ENCODE measurements around the gene VMA21.
A peak's percentile ranks its signal among the peaks of the same experiment; 100 is the strongest.

Gene VMA21, protein sequence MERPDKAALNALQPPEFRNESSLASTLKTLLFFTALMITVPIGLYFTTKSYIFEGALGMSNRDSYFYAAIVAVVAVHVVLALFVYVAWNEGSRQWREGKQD

GRCh38 chrX:151396825-151397740 lies at the start of gene VMA21:
Gene VMA21 (plus strand): TSS chrX:151397206. CDS start chrX:151397309, 103 bp downstream.
- DNase-seq: peak; percentile 81

DNA sequence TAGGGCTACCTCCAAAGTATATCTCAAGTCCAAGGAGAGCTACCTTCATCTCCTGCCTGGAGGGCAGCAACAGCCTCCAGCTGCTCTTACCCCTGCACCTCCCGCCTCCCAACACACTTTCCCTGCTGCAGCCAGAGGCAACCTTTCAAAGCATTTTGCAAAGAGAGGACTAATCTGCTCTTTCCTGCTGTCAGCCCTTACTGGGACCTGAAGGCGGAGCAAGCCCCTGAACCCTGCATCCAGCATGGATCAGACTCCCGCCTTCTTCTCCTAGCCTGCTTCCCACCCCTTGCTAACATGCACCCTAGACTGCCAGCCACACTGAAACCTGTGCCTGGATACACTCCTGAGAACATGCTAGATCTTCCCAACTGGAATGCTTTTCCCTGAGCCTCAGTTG lies 37.7 kb upstream of the VMA21 start:
- no peak for DNase-seq

GRCh38 chrX:151359931-151360871 lies 36.8 kb upstream of the VMA21 start:
- DNase-seq: peak; percentile 10

- DNase-seq: no peak
Measured at GRCh38 chrX:151363316-151363715, 33.7 kb upstream of the VMA21 start.

DNA sequence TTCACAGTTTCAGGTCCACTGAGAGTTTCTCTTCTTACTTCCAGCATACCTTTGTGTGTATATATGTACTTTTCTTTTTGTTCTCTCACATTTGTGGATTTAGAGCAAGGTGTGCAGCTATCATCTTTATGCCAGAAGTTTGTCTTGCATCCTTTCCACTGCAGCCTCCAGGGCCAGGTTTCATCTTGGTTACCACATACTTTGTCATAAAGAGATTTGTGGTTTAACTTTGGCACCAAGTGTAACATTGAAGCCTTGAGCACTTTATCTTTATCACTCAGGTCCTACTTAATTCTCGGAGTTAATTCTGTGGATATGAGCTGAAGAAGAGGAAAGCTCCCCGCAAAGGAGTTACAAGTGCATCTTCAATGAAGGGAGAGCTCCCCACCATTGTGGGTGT lies 31.4 kb upstream of the VMA21 start:
- DNase-seq: no peak

DNA sequence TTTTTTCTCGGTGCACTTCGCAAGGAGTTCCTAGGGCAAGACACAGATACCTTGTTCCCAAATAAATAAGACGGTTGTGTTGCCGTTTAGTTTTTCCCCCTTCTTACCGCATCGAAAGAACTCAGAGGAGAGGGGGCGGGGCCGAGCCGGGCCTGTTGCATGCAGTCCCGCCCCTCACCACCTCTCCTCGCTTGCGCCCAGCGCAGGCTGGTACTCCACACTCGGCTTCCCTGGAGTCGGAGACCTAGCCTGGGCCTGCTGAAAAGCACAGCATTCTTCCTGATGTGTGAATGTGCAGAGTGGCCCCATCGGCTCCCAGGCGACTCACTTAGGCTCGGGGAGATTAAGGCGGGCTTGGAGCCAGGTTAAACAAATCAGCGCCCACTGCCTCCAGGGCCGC lies 26.1 kb upstream of the VMA21 start:
- DNase-seq: no peak

DNA sequence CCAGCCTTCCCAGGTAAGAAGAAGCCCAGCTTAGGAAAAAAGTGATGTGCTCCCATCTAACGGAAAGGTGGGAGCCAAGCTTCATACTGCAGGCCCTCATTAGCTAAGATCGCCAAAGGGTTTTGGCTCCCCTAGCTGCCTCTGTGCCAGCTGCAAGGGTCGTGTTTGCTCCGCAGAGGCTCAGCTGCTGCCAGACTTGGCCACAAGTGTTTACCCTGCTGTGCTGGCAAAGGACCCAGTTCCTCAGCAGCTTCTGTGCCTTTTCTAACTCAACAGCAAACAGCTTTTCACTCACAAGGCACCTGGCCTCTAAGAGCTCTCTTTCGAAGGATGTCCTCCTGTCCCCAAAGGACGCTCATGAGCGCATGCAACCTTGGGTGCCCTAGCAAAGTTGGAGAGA lies 12.2 kb upstream of the VMA21 start:
- DNase-seq: no peak

GRCh38 chrX:151386838-151387459 lies 10.1 kb upstream of the VMA21 start:
- DNase-seq: no peak

- no peak for DNase-seq
Measured at GRCh38 chrX:151391722-151392121, 5.3 kb upstream of the VMA21 start.

GRCh38 chrX:151393514-151393913 lies 3.5 kb upstream of the VMA21 start:
- DNase-seq: peak; percentile 57

DNA sequence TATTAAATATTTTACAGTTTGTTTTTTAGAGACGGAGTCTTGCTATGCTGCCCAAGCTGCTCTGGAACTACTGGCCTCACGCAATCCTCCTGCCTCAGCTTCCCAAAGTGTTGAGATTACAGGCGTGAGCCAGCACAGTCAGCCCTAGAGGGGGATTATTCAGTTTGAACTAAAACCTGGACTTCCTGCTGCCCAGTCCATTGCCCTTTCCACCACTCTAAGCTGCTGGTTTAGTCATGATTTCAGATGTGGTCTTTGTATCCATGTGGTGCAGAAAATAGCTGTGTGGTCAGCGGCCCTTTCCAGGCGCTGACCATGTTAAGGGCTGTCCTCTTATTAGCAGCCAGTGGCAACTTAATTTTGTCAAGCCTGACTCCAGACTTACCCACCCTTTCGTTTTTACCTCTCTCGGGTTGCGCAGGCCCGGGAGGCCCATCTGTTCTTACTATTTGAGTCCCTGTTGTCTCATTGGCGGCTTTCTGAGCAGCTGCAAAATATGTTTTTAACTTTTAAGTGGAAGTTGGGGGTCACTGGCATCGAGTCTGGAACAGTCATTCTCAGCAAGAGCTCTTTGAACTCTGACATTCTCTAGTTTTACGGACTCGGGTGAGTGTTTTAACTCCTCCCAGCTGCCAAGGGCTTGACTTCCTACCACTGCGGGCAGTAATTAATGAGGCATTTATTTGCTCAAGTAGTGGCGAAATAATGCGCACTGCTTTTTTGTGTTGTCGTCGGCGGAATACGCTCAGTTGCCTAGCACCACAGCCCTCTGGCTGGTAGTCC lies 773 bp upstream of the VMA21 start:
- DNase-seq: peak; percentile 26

GRCh38 chrX:151397741-151398070 lies 700 bp downstream of the VMA21 start:
- DNase-seq: no peak

GRCh38 chrX:151398346-151398745 lies 1.3 kb downstream of the VMA21 start:
- no peak for DNase-seq

DNA sequence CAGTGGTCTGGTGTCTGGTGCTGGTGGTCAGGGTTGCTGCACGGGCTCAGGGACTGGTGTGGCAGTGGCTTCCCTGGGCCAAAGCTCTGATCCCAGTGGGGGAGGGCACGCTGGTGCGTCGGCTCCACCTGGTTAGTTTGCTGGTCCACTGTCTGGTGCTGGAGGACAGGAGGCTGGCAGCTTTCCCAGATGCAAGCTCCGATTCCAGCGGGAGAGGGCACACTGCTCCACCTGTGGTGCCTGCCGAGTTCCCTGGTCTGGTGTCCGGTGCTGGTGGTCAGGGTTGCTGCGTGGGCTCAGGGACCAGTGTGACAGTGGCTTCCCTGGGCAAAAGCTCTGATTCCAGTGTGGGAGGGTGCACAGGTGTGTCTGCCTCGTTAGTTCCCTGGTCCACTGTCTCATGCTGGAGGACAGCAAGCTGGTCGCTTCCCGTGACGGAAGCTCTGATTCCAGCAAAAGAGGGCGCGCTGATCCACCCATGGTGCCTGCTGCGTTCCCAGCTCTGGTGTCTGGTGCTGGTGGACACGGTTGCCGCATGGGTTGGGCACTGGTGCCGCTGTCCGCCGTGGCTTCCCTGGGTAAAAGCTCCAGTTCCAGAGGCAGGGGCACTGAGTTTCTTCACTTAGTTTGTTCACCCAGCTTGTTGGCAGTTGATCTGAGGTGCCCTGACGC lies 5.8 kb downstream of the VMA21 start:
- DNase-seq: no peak

GRCh38 chrX:151416579-151416978 lies 19.6 kb downstream of the VMA21 start:
- no peak for DNase-seq

GRCh38 chrX:151419782-151420181 lies 22.8 kb downstream of the VMA21 start:
- no peak for DNase-seq

GRCh38 chrX:151424505-151424904 lies 27.5 kb downstream of the VMA21 start:
- no peak for DNase-seq

DNA sequence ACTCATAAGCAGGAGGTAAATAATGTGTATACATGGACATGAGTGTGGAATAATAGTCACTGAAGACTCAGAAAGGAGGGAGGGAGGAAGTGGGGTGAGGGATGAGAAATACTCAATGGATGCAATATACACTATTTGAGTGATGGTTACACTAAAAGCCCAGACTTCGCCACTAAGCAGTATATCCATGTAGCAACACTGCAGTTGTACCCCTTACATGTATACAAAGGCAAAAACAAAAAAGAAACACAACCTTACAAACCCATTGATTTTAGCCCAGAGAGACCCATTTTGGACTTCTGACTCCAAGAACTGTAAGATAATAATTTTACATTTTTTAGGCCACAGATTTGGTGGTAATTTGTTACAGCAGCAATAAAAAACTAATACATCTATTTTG lies 51.5 kb downstream of the VMA21 start:
- no peak for DNase-seq

GRCh38 chrX:151458824-151459223 lies 61.8 kb downstream of the VMA21 start:
- no peak for DNase-seq
